Activated CD4-positive, alpha-beta T cell treated with anti-CD3 and anti-CD28 coated beads for 36 hours (primary cell): ENCODE data around the gene KCNK5. TPM values are rescaled to one million over a fixed set of nuclear protein-coding genes. Genes with fewer than 3 reads are reported as not detected.
A peak's percentile ranks its signal among the peaks of the same experiment; 100 is the strongest.

Experiments
- ATAC-seq: fragments of 200-7000 bp; cut with Tn5 transposase; one replicate; pipeline ENCODE4 v1.10.0; 2021; ENCODE audit warnings: mild to moderate bottlenecking, moderate library complexity
- CTCF ChIA-PET: fragments of 350-600 bp; sonication (Branson Sonifier 250); formaldehyde crosslinking; loops from one replicate; lab custom pipeline; 2021; ENCODE audit warnings: antibody characterized with exemption; lab: Charles Lee
- POLR2A ChIA-PET: fragments of 350-600 bp; sonication (Branson Sonifier 250); formaldehyde crosslinking; loops from one replicate; lab custom pipeline; 2021; ENCODE audit warnings: antibody characterized with exemption, inconsistent platforms; lab: Charles Lee
- DNase-seq: peaks from one replicate; pipeline ENCODE4 v3.0.0-alpha.2; 2020
- H3K27ac Mint-ChIP-seq: one replicate; pipeline ENCODE4 v1.8.0; 2021; ENCODE audit warnings: mixed read lengths
- H3K27me3 Mint-ChIP-seq: one replicate; pipeline ENCODE4 v1.8.0; 2021; ENCODE audit warnings: mixed read lengths
- H3K36me3 Mint-ChIP-seq: one replicate; pipeline ENCODE4 v1.8.0; 2021; ENCODE audit warnings: low read depth, mixed read lengths
- H3K4me1 Mint-ChIP-seq: one replicate; pipeline ENCODE4 v1.8.0; 2021; ENCODE audit warnings: mixed read lengths
- H3K4me3 Mint-ChIP-seq: one replicate; pipeline ENCODE4 v1.8.0; 2021; ENCODE audit warnings: mild to moderate bottlenecking, moderate library complexity, mixed read lengths
- H3K9me3 Mint-ChIP-seq: one replicate; pipeline ENCODE4 v1.8.0; 2021; ENCODE audit warnings: low read depth, mixed read lengths
- intact Hi-C, 2 experiments: fragments of 100-400 bp; cut with DNase I in 1 of 2; cut with micrococcal nuclease in 1 of 2; formaldehyde crosslinking; loops; one replicate each; pipeline versions ENCODE4 v1.14.2 to v1.15.1; 2022 to 2024; cut with DNase I, micrococcal nuclease
- total RNA-seq, 2 experiments: library from RNA; stranded (reverse); gene quantifications; one replicate each; pipeline ENCODE4 v1.2.3, GENCODE V29; 2021

KCNK5 gene
- total RNA-seq, 2 experiments from 2014 or later, result 12.7 to 15.8 TPM

- CTCF ChIA-PET, result interaction anchor here (0.6 to 0.8 kb wide), 4 partner anchors 11 to 181 kb away, joined by 3 to 4 read pairs (median 3); no protein-coding TSS in a partner anchor
- Mint-ChIP-seq H3K4me1 (peaks cover 8% of the 10 kb centered on the region), H3K27ac (no peak overlapping the region), H3K4me3 (no peak overlapping the region), H3K36me3 (peaks cover 39% of the 10 kb centered on the region), H3K9me3 (no peaks in the 10 kb centered on the region), H3K27me3 (no peaks in the 10 kb centered on the region)
- no peak for ATAC-seq
- POLR2A ChIA-PET, result interaction anchor here (0.5 kb wide), 1 partner anchor 238 kb away, joined by 7 read pairs; no protein-coding TSS in a partner anchor
- no peak for DNase-seq
- intact Hi-C loops, result no loop called here
These were observed 13.6 kb downstream of the KCNK5 start for GRCh38 chr6:39215640-39216158.

- ChIA-PET CTCF (no interaction called here), POLR2A (interaction anchor here (0.5 kb wide), 1 partner anchor 239 kb away, joined by 7 read pairs; no protein-coding TSS in a partner anchor)
- intact Hi-C loops, result no loop called here
- ATAC-seq (no peak), DNase-seq (no peak)
- Mint-ChIP-seq H3K4me3 (no peak overlapping the region), H3K36me3 (peaks cover 36% of the 10 kb centered on the region), H3K27ac (no peak overlapping the region), H3K4me1 (peaks cover 15% of the 10 kb centered on the region), H3K9me3 (no peaks in the 10 kb centered on the region), H3K27me3 (no peaks in the 10 kb centered on the region)
These were observed 14.2 kb downstream of the KCNK5 start for GRCh38 chr6:39214846-39215639.

GRCh38 chr6:39214120-39214813, 15.0 kb downstream of the KCNK5 start:
- ATAC-seq, result no peak
- Mint-ChIP-seq H3K27ac (no peak overlapping the region), H3K4me1 (peaks cover 19% of the 10 kb centered on the region)

GRCh38 chr6:39213195-39213920, 15.9 kb downstream of the KCNK5 start:
- no peaks in the 10 kb centered on the region for H3K27me3 Mint-ChIP-seq

More at GRCh38 chr6:39214120-39214813, 15.0 kb downstream of the KCNK5 start:
- Mint-ChIP-seq H3K27me3 (no peaks in the 10 kb centered on the region), H3K4me3 (no peak overlapping the region), H3K9me3 (no peaks in the 10 kb centered on the region), H3K36me3 (peaks cover 36% of the 10 kb centered on the region)
- POLR2A ChIA-PET, result no interaction called here
- CTCF ChIA-PET, result no interaction called here
- no peak for DNase-seq
- intact Hi-C loops, result no loop called here

GRCh38 chr6:39211183-39211582, 18.1 kb downstream of the KCNK5 start:
- Mint-ChIP-seq H3K27me3 (no peaks in the 10 kb centered on the region), H3K9me3 (no peaks in the 10 kb centered on the region), H3K27ac (no peak overlapping the region), H3K36me3 (peaks cover 28% of the 10 kb centered on the region), H3K4me3 (no peak overlapping the region), H3K4me1 (peaks cover 23% of the 10 kb centered on the region)
- no peak for ATAC-seq
- POLR2A ChIA-PET, result no interaction called here
- DNase-seq, result no peak
- intact Hi-C loops, result no loop called here
- CTCF ChIA-PET, result no interaction called here

More at GRCh38 chr6:39213195-39213920, 15.9 kb downstream of the KCNK5 start:
- H3K27ac Mint-ChIP-seq, result no peak overlapping the region
- ChIA-PET POLR2A (no interaction called here), CTCF (no interaction called here)
- DNase-seq (no peak), ATAC-seq (no peak)
- H3K4me1 Mint-ChIP-seq, result peaks cover 21% of the 10 kb centered on the region
- intact Hi-C loops, result no loop called here
- peaks cover 33% of the 10 kb centered on the region for H3K36me3 Mint-ChIP-seq
- H3K9me3 Mint-ChIP-seq, result no peaks in the 10 kb centered on the region
- H3K4me3 Mint-ChIP-seq, result no peak overlapping the region

GRCh38 chr6:39210450-39210849, 18.8 kb downstream of the KCNK5 start:
- Mint-ChIP-seq H3K4me3 (no peak overlapping the region), H3K4me1 (peaks cover 23% of the 10 kb centered on the region), H3K27ac (no peak overlapping the region), H3K36me3 (peaks cover 26% of the 10 kb centered on the region), H3K27me3 (no peaks in the 10 kb centered on the region), H3K9me3 (no peaks in the 10 kb centered on the region)
- no peak for ATAC-seq
- CTCF ChIA-PET, result interaction anchor here (0.9 kb wide), 1 partner anchor 10 kb away, joined by 3 read pairs; no protein-coding TSS in a partner anchor
- intact Hi-C loops, result no loop called here
- DNase-seq, result no peak
- POLR2A ChIA-PET, result no interaction called here

GRCh38 chr6:39209911-39210310, 19.4 kb downstream of the KCNK5 start:
- Mint-ChIP-seq H3K9me3 (no peaks in the 10 kb centered on the region), H3K27me3 (no peaks in the 10 kb centered on the region), H3K4me3 (no peak overlapping the region), H3K27ac (peak overlapping the region; percentile 66), H3K36me3 (peaks cover 22% of the 10 kb centered on the region), H3K4me1 (peaks cover 23% of the 10 kb centered on the region)
- DNase-seq (no peak), ATAC-seq (no peak)
- CTCF ChIA-PET, result interaction anchor here (0.9 kb wide), 1 partner anchor 9 kb away, joined by 3 read pairs; no protein-coding TSS in a partner anchor
- intact Hi-C loops, result no loop called here
- POLR2A ChIA-PET, result interaction anchor here (0.6 kb wide), 1 partner anchor 17 kb away, joined by 3 read pairs; no protein-coding TSS in a partner anchor

- intact Hi-C loops, result no loop called here
- no peaks in the 10 kb centered on the region for H3K9me3 Mint-ChIP-seq
- ChIA-PET POLR2A (interaction anchor here (0.6 kb wide), 1 partner anchor 18 kb away, joined by 3 read pairs; no protein-coding TSS in a partner anchor), CTCF (no interaction called here)
- no peak overlapping the region for H3K4me3 Mint-ChIP-seq
- peaks cover 23% of the 10 kb centered on the region for H3K4me1 Mint-ChIP-seq
- ATAC-seq, result peak; percentile 61
- H3K27ac Mint-ChIP-seq, result peak overlapping the region; percentile 66
- no peak for DNase-seq
- no peaks in the 10 kb centered on the region for H3K27me3 Mint-ChIP-seq
- peaks cover 17% of the 10 kb centered on the region for H3K36me3 Mint-ChIP-seq
These were observed 19.9 kb downstream of the KCNK5 start for GRCh38 chr6:39209360-39209811.

GRCh38 chr6:39208223-39208739, 21.0 kb downstream of the KCNK5 start:
- CTCF ChIA-PET, result interaction anchor here (0.7 to 1.0 kb wide), 2 partner anchors 18 to 42 kb away, joined by 3 read pairs; no protein-coding TSS in a partner anchor
- H3K4me1 Mint-ChIP-seq, result peaks cover 23% of the 10 kb centered on the region
- intact Hi-C loops, result no loop called here

GRCh38 chr6:39207416-39208222, 21.7 kb downstream of the KCNK5 start:
- no peaks in the 10 kb centered on the region for H3K9me3 Mint-ChIP-seq
- H3K36me3 Mint-ChIP-seq, result peaks cover 7% of the 10 kb centered on the region
- POLR2A ChIA-PET, result no interaction called here

More at GRCh38 chr6:39208223-39208739, 21.0 kb downstream of the KCNK5 start:
- H3K36me3 Mint-ChIP-seq, result peaks cover 9% of the 10 kb centered on the region
- no peak overlapping the region for H3K27ac Mint-ChIP-seq
- POLR2A ChIA-PET, result no interaction called here
- DNase-seq (no peak), ATAC-seq (no peak)
- no peak overlapping the region for H3K4me3 Mint-ChIP-seq
- no peaks in the 10 kb centered on the region for H3K27me3 Mint-ChIP-seq
- H3K9me3 Mint-ChIP-seq, result no peaks in the 10 kb centered on the region

More at GRCh38 chr6:39207416-39208222, 21.7 kb downstream of the KCNK5 start:
- Mint-ChIP-seq H3K4me1 (peaks cover 23% of the 10 kb centered on the region), H3K27me3 (no peaks in the 10 kb centered on the region), H3K27ac (no peak overlapping the region), H3K4me3 (no peak overlapping the region)
- ATAC-seq, result no peak
- no peak for DNase-seq
- CTCF ChIA-PET, result interaction anchor here (0.7 to 1.0 kb wide), 2 partner anchors 17 to 41 kb away, joined by 3 read pairs; no protein-coding TSS in a partner anchor
- intact Hi-C loops, result no loop called here
